Activated CD4-positive, CD25-positive, alpha-beta regulatory T cell treated with anti-CD3 and anti-CD28 coated beads, Interleukin-2, amount 50 U/mL, for 24 hours (primary cell): ENCODE data around the gene SRPK1.

Experiments used
- ATAC-seq, 2 donors: fragments of 150-1000 bp; cut with Tn5 transposase; one replicate each; pipeline ENCODE4 v1.10.0; 2021; ENCODE audit warnings: mild to moderate bottlenecking in 1 of 2, moderate library complexity in 1 of 2

The SRPK1 gene

GRCh38 chr6:35897036-35897435 is 23.9 kb downstream of the SRPK1 start:
- ATAC-seq: no peak

GRCh38 chr6:35896228-35896627 is 24.7 kb downstream of the SRPK1 start:
- ATAC-seq: no peak

- ATAC-seq: no peak
Measured at GRCh38 chr6:35895560-35895959, 25.3 kb downstream of the SRPK1 start.

- ATAC-seq: no peak
Measured at GRCh38 chr6:35894776-35895175, 26.1 kb downstream of the SRPK1 start.

GRCh38 chr6:35893246-35893645 is 27.7 kb downstream of the SRPK1 start:
- no peak for ATAC-seq

GRCh38 chr6:35892482-35892881 is 28.4 kb downstream of the SRPK1 start:
- ATAC-seq: no peak

GRCh38 chr6:35879151-35879550 is 41.7 kb downstream of the SRPK1 start:
- ATAC-seq: no peak

GRCh38 chr6:35876902-35877301 is 44.0 kb downstream of the SRPK1 start:
- ATAC-seq: no peak

GRCh38 chr6:35874730-35875129 is 46.2 kb downstream of the SRPK1 start:
- no peak for ATAC-seq

GRCh38 chr6:35859367-35859766 is 61.5 kb downstream of the SRPK1 start:
- ATAC-seq: no peak

GRCh38 chr6:35857853-35858252 is 63.0 kb downstream of the SRPK1 start:
- ATAC-seq: no peak

- ATAC-seq: no peak
Measured at GRCh38 chr6:35856250-35856649, 64.6 kb downstream of the SRPK1 start.

GRCh38 chr6:35852994-35853393 is 67.9 kb downstream of the SRPK1 start:
- ATAC-seq: no peak

GRCh38 chr6:35850208-35850607 is 70.7 kb downstream of the SRPK1 start:
- no peak for ATAC-seq

- ATAC-seq: no peak
Measured at GRCh38 chr6:35844290-35844689, 76.6 kb downstream of the SRPK1 start.

GRCh38 chr6:35842381-35842780 is 78.5 kb downstream of the SRPK1 start:
- no peak for ATAC-seq

GRCh38 chr6:35839019-35839418 is 81.9 kb downstream of the SRPK1 start:
- no peak for ATAC-seq

GRCh38 chr6:35833536-35833935 is 87.4 kb downstream of the SRPK1 start:
- no peak for ATAC-seq

- ATAC-seq: no peak
Measured at GRCh38 chr6:35831257-35832007, 89.5 kb downstream of the SRPK1 start.

GRCh38 chr6:35829306-35829705 is 91.6 kb downstream of the SRPK1 start:
- ATAC-seq: no peak

- ATAC-seq: no peak
Measured at GRCh38 chr6:35824552-35825192, 96.2 kb downstream of the SRPK1 start.

- ATAC-seq: no peak
Measured at GRCh38 chr6:35823601-35824000, 97.3 kb downstream of the SRPK1 start.

- ATAC-seq: no peak
Measured at GRCh38 chr6:35817515-35817914, 103.4 kb downstream of the SRPK1 start.

GRCh38 chr6:35811699-35811995 is 109.3 kb downstream of the SRPK1 start:
- no peak for ATAC-seq
